Stimulated activated CD8-positive, alpha-beta memory T cell treated with anti-CD3 and anti-CD28 coated beads, Interleukin-15, amount 100 ng/mL, for 4 hours (primary cell): ENCODE measurements around the gene PLPP3.

Experiments
- DNase-seq, 2 donors: peaks; one replicate each; pipeline ENCODE4 v3.0.0-alpha.2; 2020; ENCODE audit warnings: low read depth in 2 of 2

Gene PLPP3

DNA sequence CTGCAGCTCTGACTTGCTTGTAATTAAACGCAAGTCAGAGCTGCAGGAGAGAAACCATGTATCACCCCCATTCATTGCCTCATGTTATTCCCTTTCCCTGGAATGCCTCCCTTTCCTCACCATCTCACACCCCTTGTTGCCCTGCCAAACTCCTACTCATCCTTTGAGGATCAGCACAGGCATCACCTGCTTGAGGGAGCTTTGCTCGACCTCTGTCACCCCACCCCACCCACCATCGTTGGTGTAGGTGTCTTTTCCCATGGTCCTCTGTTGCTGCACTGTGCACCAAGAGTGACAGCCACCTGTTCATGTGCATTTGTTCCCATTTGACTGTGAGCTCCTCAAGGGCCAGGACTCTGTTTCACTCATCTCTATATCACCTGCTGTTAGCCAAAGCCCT lies 117.2 kb downstream of the PLPP3 start:
- no peak for DNase-seq

- DNase-seq, result no peak
Measured at GRCh38 chr1:56461158-56462127, 117.9 kb downstream of the PLPP3 start.

- DNase-seq, result no peak
Measured at GRCh38 chr1:56459260-56459659, 120.1 kb downstream of the PLPP3 start.

- no peak for DNase-seq
Measured at GRCh38 chr1:56457756-56458375, 121.5 kb downstream of the PLPP3 start.

- no peak for DNase-seq
Measured at GRCh38 chr1:56456435-56457101, 122.8 kb downstream of the PLPP3 start.

DNA sequence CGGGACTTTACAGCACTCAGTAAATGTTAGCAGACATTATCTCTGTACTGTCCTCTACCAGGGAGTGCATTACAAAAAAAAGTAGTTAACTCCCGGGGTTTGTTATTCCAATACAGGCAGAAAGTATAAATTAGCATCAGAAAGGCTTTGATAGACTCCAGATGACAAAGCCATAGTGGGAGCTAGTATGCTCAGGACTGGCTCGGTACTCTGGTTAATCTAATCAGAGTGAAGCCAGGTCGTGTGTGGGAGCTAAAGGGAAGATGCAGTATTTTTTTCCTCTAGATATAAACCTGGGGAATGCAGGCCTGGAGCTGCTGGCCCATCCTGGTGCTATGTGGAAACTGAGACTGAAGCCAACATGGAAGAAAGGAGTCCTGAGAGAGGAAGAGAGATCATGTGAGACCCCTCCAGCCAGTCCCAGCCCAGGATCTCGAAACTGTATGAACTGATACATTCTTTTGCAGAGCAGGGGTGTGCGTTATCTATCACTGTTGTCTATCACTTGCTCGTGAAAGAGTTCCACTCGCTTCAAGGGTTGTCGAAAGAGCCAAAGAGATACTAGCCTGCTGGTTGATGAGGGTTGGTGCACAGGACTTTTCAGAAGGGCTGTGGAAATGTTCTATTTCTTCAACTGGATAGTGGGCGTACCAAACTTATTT lies 125.8 kb downstream of the PLPP3 start:
- no peak for DNase-seq

GRCh38 chr1:56453016-56453415 lies 126.3 kb downstream of the PLPP3 start:
- DNase-seq, result no peak

DNA sequence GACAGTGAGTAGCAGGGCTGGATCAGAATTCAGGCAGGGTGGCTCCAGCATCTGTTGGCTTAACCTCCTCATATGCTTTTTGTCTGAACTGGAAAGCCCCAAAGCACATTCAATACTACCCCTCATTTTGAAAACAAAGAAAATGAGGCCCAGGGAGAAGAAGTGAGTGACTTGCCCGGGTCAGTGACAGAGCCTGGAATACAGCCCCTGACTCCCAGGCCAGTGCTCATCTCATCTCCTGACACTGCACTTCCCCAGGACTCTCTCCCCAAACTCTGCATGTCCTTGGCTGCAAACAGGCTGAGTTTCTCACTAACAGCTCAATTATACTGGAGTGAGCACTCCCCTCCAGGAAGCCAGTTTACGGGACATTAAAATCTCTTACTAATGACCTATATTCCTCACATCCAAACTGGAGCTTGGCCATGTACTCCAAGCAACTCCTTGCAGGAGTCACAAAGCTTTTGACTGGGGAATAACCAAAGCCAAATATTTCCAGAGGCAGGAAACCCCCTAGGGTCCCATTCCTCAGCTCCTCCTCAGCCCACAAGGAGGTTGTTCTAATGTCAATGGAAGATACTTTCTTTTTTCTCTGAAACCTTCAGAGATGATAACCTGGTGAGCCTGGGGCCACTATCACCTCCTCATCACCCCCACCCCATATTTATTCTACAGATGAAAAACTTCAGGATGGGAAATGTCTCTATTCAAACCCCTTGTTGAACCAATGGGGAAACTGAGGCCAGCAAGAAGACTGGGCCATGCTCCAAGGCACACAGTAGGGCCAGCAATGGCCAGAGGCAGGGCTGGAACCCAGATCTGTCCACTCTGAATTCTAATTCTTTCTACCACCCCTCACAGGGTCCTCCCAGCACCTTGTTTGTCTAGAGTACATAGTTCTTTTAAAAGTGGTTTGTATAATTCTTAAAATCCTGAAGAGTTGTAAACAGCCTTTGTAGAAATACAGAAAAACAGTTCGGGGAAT lies 127.0 kb downstream of the PLPP3 start:
- no peak for DNase-seq

DNA sequence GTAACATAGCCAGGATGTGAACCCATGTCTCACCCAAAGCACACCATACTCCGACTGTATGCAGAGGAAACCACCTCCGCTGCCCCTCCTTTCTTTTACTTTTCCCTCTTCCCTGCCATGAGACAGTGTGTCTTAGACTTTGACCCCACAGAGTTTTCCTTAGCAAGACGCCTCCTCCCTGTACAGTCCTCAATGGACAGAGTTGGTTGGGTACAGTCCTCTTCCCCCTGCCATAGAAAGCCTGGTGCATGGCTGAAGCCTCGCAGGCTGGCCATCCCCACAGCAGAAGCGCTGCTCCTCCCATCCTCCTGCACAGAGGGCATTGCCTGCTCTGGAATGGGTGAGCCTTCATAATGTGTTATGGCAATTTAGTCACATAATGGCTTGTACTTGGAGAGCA lies 127.9 kb downstream of the PLPP3 start:
- no peak for DNase-seq

DNA sequence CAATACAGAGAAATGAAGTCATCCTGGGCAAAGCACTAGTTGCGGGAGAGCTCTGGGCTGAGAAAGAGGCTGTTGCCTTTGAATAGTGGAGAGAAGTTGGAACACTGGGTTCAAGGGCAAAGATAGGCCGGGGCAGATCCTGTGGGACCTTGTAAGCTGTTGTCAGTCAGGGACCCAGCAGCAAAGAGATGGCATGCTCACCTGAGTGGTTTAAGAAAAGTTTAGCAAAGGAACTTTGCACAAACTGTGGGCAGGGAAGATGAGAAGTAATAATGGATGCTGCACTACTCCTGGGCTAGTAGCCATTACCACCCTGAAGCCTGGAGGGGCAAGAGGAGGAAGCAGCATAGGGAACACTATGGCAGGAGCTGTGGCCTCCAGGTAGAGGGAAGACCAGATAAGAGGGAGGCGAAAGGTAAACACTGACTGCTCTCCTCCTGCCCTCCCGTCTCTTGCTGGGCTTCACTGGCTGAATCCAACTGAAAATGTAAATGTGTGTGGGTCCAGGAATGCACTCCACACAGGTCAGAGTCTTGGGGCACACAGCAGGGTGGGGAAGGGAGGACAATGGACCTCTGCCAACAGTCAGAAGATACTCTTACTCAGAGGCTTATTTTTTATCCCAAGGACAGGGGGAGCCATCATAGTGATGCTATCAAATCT lies 129.2 kb downstream of the PLPP3 start:
- DNase-seq, result no peak

DNA sequence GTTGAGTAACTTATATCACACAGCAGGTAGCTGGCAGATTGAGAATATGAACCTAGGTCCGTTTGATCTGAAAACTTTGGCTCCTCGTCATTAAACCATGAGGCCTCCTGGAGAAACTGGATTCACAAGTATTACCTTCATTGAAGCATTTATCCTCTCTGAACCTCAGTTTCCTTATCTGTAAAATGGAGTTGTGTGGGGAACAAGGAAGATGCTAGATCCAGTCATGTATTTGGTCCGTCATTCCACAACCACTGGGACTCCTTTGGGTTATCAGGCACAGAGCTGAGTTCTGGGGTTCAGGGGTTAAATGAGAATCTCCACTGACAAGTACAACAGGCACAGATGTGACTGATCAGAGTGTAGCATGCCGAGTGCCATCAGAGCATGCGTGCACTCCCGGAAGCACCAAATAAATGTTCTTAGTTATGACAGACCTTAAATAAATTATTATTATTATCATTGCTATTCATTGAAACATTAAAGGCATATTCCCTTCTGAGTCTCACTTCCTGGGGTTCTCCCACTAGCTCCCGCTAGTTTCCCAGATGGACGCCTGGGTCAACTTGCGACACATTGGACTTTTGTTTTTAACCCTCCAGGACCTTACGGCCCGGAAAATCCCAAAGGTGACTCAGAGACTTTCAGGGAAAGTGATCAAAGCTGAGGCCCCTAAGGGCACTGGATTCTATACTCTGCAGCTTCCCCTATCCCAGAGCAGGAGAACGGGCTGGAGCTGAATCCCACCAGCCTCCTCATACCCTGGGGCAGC lies 130.6 kb downstream of the PLPP3 start:
- no peak for DNase-seq

- no peak for DNase-seq
Measured at GRCh38 chr1:56447823-56448222, 131.5 kb downstream of the PLPP3 start.

DNA sequence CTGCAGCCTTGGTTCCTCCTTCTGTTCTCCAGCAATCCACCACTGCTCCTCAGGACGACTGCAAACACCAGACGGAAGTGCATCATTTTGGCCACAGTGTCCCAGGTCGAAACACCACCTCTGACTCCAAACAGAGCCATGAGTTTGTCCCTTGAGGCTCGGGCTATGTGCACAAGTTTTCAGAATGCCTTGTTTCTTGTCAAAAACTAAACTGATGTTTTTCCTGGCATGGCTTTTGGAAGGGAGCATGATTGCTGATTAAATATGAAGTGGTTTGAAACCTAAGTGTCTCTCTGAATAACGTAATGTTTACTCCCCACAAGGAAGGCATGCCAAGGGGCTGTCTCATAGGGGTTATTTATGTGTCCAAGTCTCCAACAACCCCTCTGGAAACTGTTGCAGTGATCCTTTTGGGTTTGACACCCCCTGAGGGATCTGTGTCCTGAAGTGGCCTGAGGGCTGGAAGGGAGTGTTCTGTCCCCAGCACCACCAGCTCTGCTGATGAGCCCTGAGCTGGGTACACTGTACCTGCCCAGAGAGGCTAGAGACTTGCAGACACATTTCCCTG lies 132.7 kb downstream of the PLPP3 start:
- no peak for DNase-seq

DNA sequence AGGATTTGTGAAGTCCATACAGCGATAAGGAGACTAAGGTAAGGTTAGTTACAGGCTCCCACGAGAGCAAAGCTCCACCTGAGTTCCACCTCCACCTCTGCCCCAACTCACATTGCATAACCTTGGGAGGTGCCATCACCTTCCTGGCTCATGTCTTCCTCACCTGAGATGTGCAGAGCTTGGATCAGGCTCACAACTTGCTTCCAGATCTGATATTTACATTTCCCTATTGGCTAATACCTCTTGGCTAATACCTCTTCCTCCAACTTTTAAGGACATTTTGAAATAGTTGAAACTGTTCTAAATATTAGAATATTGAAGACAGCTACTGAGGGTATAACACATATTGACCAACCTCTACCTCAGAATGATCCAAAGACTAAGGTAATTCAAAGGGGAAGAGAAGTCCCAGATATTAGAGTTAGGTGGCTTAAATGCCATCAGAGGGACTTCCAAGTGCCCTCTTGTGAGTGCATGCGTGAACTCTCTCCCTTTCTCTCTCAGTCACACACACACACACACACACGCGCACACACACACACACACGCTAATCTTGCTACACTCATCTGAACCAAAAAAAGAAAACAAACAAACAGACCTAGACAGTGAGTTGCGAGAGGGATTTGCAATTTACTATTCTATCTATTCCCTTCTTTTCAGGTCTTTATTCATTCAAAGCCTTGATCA lies 134.3 kb downstream of the PLPP3 start:
- no peak for DNase-seq
